GM12878 (cell line): ENCODE measurements around the gene TMSB10. TPM values are rescaled to one million over a fixed set of nuclear protein-coding genes. Genes with fewer than 3 reads are reported as not detected.

Experiments
- ATAC-seq: fragments of 200-7000 bp; cut with Tn5 transposase; 3 replicates; pipeline ENCODE4 v1.9.1; 2020; ENCODE audit warnings: mild to moderate bottlenecking, moderate library complexity
- BruUV-seq: library from RNA; stranded (reverse); fragments of 400-500 nt; replicated peaks from 2 replicates; lab custom pipeline; 2021; lab: Mats Ljungman, UMichigan
- CTCF ChIA-PET: fragments of 300-600 bp; sonication (Branson Sonifier 250); formaldehyde crosslinking; extraction: SDS; loops from one replicate; lab custom pipeline; 2021; ENCODE audit warnings: inconsistent platforms; lab: Yijun Ruan, JAX
- POLR2A ChIA-PET: fragments of 350-600 bp; formaldehyde crosslinking; extraction: SDS; loops from one replicate; lab custom pipeline; 2021; ENCODE audit warnings: inconsistent platforms; lab: Charles Lee
- RAD21 ChIA-PET: fragments of 300-600 bp; sonication (Branson Sonifier 250); formaldehyde crosslinking; loops from one replicate; lab custom pipeline; 2023; ENCODE audit warnings: antibody characterized with exemption; ENCODE audit not compliant: unreplicated experiment; lab: Charles Lee
- SMC1A ChIA-PET: fragments of 300-600 bp; sonication (Branson Sonifier 250); formaldehyde crosslinking; loops from one replicate; lab custom pipeline; 2023; ENCODE audit not compliant: unreplicated experiment, uncharacterized antibody; lab: Charles Lee
- DNase-seq: peaks from one replicate; pipeline ENCODE4 v3.0.0-alpha.2; 2011; ENCODE audit warnings: low read depth, low spot score
- FAIRE-seq: peaks from 3 replicates; lab custom pipeline; 2011; peaks lifted over from hg19 to GRCh38; lab: Jason Lieb, UNC
- H2AFZ ChIP-seq: 2 replicates; pipeline ENCODE4 v1.6.0; 2011; ENCODE audit warnings: low read depth, low read length, control low read depth; ENCODE audit not compliant: control insufficient read depth
- H3K27ac ChIP-seq: 2 replicates; pipeline ENCODE4 v1.5.1; 2011; ENCODE audit warnings: control low read depth; ENCODE audit not compliant: control insufficient read depth, insufficient read depth
- H3K27me3 ChIP-seq, 2 experiments: replicated peaks in 1 of 2; 2 replicates each; pipeline versions ENCODE4 v1.6.0 to v1.6.1; 2011; ENCODE audit warnings: low read length in 1 of 2; ENCODE audit not compliant: control insufficient read depth in 2 of 2, insufficient read depth in 2 of 2
- H3K36me3 ChIP-seq, 2 experiments: 2 replicates each; pipeline ENCODE4 v1.5.1; 2011; ENCODE audit warnings: low read length in 1 of 2; ENCODE audit not compliant: control insufficient read depth in 2 of 2, insufficient read depth in 2 of 2
- H3K4me1 ChIP-seq: 2 replicates; pipeline ENCODE4 v1.6.1; 2011; ENCODE audit warnings: mild to moderate bottlenecking, low read length, moderate library complexity, mixed read lengths; ENCODE audit not compliant: control insufficient read depth, insufficient read depth
- H3K4me2 ChIP-seq: 2 replicates; pipeline ENCODE4 v1.6.0; 2011; ENCODE audit warnings: control low read depth; ENCODE audit not compliant: control insufficient read depth, insufficient read depth
- H3K4me3 ChIP-seq: fragments of 200-600 bp; sonication (generic); 2 replicates; pipeline ENCODE4 v1.5.1; 2016
- H3K79me2 ChIP-seq: 2 replicates; pipeline ENCODE4 v1.6.0; 2011; ENCODE audit warnings: low read length; ENCODE audit not compliant: control insufficient read depth, insufficient read depth
- H3K9ac ChIP-seq: 2 replicates; pipeline ENCODE4 v1.8.0; 2011; ENCODE audit warnings: low read length, control low read depth, mixed read lengths; ENCODE audit not compliant: control insufficient read depth, insufficient read depth
- H3K9me3 ChIP-seq: replicated peaks from 3 replicates; pipeline ENCODE4 v1.5.1; 2011; ENCODE audit warnings: mild to moderate bottlenecking, low read length; ENCODE audit not compliant: control insufficient read depth, insufficient read depth
- H4K20me1 ChIP-seq: 2 replicates; pipeline ENCODE4 v1.6.0; 2011; ENCODE audit not compliant: control insufficient read depth, insufficient read depth
- CREB1 ChIP-seq: IDR thresholded peaks from 2 replicates; pipeline ENCODE4 v1.6.1; 2012; ENCODE audit warnings: low read depth, mild to moderate bottlenecking, inconsistent platforms
- ETV6 ChIP-seq, 2 experiments: fragments of 450-650 bp in 1 of 2; IDR thresholded peaks in 1 of 2; conservative IDR thresholded peaks in 1 of 2; 2 replicates each; pipeline ENCODE4 v1.6.1; 2014; ENCODE audit warnings: antibody characterized with exemption in 1 of 2, borderline replicate concordance in 1 of 2, low read depth in 1 of 2, mild to moderate bottlenecking in 1 of 2, moderate library complexity in 1 of 2
- HDAC6 ChIP-seq: fragments of 200-600 bp; sonication (generic); IDR thresholded peaks from one replicate; pipeline ENCODE4 v1.8.0; 2017; ENCODE audit warnings: antibody characterized with exemption; ENCODE audit not compliant: unreplicated experiment
- IRF4 ChIP-seq: IDR thresholded peaks from 2 replicates; pipeline ENCODE4 v1.6.1; 2011; ENCODE audit warnings: low read depth, low read length
- IRF5 ChIP-seq: fragments of 450-650 bp; IDR thresholded peaks from 2 replicates; pipeline ENCODE4 v1.6.1; 2017; ENCODE audit warnings: borderline replicate concordance
- JUNB ChIP-seq: IDR thresholded peaks from 2 replicates; pipeline ENCODE4 v1.6.1; 2016; ENCODE audit warnings: antibody characterized with exemption, mild to moderate bottlenecking
- MTA2 ChIP-seq: fragments of 450-650 bp; IDR thresholded peaks from 2 replicates; pipeline ENCODE4 v1.6.1; 2016; ENCODE audit warnings: low read depth, mild to moderate bottlenecking, moderate library complexity
- MXI1 ChIP-seq: fragments of 150-350 bp; IDR thresholded peaks from 2 replicates; pipeline ENCODE4 v1.6.1; 2011; ENCODE audit warnings: low read depth, mild to moderate bottlenecking, inconsistent platforms, low read length, improper control_type of control experiment
- POLR2AphosphoS5 ChIP-seq: IDR thresholded peaks from 2 replicates; pipeline ENCODE4 v1.6.1; 2011; ENCODE audit warnings: mild to moderate bottlenecking, low read length, inconsistent platforms
- RAD51 ChIP-seq: fragments of 450-650 bp; IDR thresholded peaks from 2 replicates; pipeline ENCODE4 v1.6.1; 2016; ENCODE audit warnings: moderate library complexity, mild to moderate bottlenecking, inconsistent platforms
- RELA ChIP-seq: fragments of 450-650 bp; IDR thresholded peaks from 2 replicates; pipeline ENCODE4 v1.8.0; 2014; ENCODE audit warnings: borderline replicate concordance; ENCODE audit not compliant: partially characterized antibody
- SMC3 ChIP-seq: IDR thresholded peaks from 2 replicates; pipeline ENCODE4 v1.6.1; 2011; ENCODE audit warnings: low read length, improper control_type of control experiment, borderline replicate concordance
- WGBS: methylation state at CpG from one replicate; pipeline ENCODE4 v1.1.6; 2016; ENCODE audit warnings: low lambda C conversion rate; ENCODE audit not compliant: insufficient replicate concordance, insufficient coverage; ENCODE audit errors: missing lambda C conversion rate; 5-methylcytosine and 5-hydroxymethylcytosine counted together
- in situ Hi-C: fragments of 300-500 bp; cut with MboI; formaldehyde crosslinking; loops from 9 replicates; pipeline ENCODE4 v1.14.3; 2018; ENCODE audit warnings: mixed read lengths
- intact Hi-C: fragments of 100-400 bp; cut with micrococcal nuclease; formaldehyde crosslinking; loops from one replicate; pipeline ENCODE4 v1.14.2; 2022; ENCODE audit not compliant: unreplicated experiment
- polyA plus RNA-seq, 11 experiments: library from polyadenylated mRNA; depleted of rRNA in 4 of 11; unstranded in 6 of 11; stranded (reverse) in 5 of 11; fragments of >200 nt; fragmentation: Nextera tagmentation in 4 of 11; fragmentation: Illumina TruSeq in 1 of 11; extraction: Ambion mirVana in 4 of 11; extraction: Trizol in 1 of 11; gene quantifications; 1 replicate in 1 of 11; 2 replicates in 10 of 11; pipeline versions ENCODE4 v1.2.1 to v1.2.3, GENCODE V29; 2011 to 2016; ENCODE audit warnings: inconsistent platforms in 2 of 11, missing spikeins in 2 of 11, low read depth in 1 of 11
- total RNA-seq, 4 experiments: library from RNA; depleted of rRNA in 3 of 4; stranded (reverse); fragments of >200 nt in 3 of 4; fragmentation: Illumina TruSeq in 1 of 4; extraction: Trizol in 1 of 4; gene quantifications; 2 replicates each; pipeline versions ENCODE4 v1.2.1 to v1.2.3, GENCODE V29; 2013 to 2021

The TMSB10 gene
- total and polyA plus RNA-seq, 10 of the 15 experiments (the other 5 are each of a cell fraction or from before 2014, with no cell fraction given): 1,406 to 4,860 (median 3,381) TPM

- H3K4me2 ChIP-seq: no peak overlapping the region
- no peak overlapping the region for H3K9ac ChIP-seq
- no peaks in the 10 kb centered on the region for H3K79me2 ChIP-seq
- TF ChIP-seq POLR2AphosphoS5 (no peak), SMC3 (no peak), MXI1 (no peak), RAD51 (no peak), CREB1 (no peak), HDAC6 (no peak), IRF4 (no peak)
- H2AFZ ChIP-seq: no peak overlapping the region
- in situ Hi-C loops: loop anchor here (10.0 kb wide), 1 partner anchor 400 kb away; no protein-coding TSS in a partner anchor
- ChIA-PET SMC1A (interaction anchor here (1.1 kb wide), 1 partner anchor 41 kb away, joined by 8 read pairs; no protein-coding TSS in a partner anchor), CTCF (interaction anchor here (0.6 to 11.1 kb wide), 3 partner anchors 36 to 59 kb away, joined by 3 to 133 read pairs (median 22); no protein-coding TSS in a partner anchor), RAD21 (interaction anchor here (6.7 kb wide), 1 partner anchor 41 kb away, joined by 43 read pairs; no protein-coding TSS in a partner anchor), POLR2A (interaction anchor here (0.6 to 1.0 kb wide), 2 partner anchors 14 kb away, joined by 3 to 4 read pairs; no protein-coding TSS in a partner anchor)
- H3K27me3 ChIP-seq: peaks cover 0 to 9% of the 10 kb centered on the region in 2 experiments; a peak in 3 of 4 replicates
- DNase-seq (no peak), ATAC-seq (no peak), FAIRE-seq (no peak)
- H4K20me1 ChIP-seq: no peaks in the 10 kb centered on the region
- H3K4me1 ChIP-seq: peaks cover 27% of the 10 kb centered on the region
- H3K36me3 ChIP-seq: no peaks in the 10 kb centered on the region
- no TSS peak for BruUV-seq
- intact Hi-C loops: loop anchor here (5.0 kb wide), 1 partner anchor 128 kb away; no protein-coding TSS in a partner anchor
- H3K4me3 ChIP-seq: no peak overlapping the region
- no peak overlapping the region for H3K27ac ChIP-seq
- no peaks in the 10 kb centered on the region for H3K9me3 ChIP-seq
Observed at GRCh38 chr2:84884449-84884848, 21.0 kb upstream of the TMSB10 start.

- ChIA-PET POLR2A (interaction anchor here (0.6 to 1.0 kb wide), 4 partner anchors 13 to 54 kb away, joined by 3 to 5 read pairs (median 4); no protein-coding TSS in a partner anchor), CTCF (interaction anchor here (0.6 to 3.6 kb wide), 2 partner anchors 35 to 58 kb away, joined by 3 to 22 read pairs; no protein-coding TSS in a partner anchor)
Observed at GRCh38 chr2:84885111-84885510, 20.3 kb upstream of the TMSB10 start.

More at GRCh38 chr2:84885111-84885510, 20.3 kb upstream of the TMSB10 start:
- no peaks in the 10 kb centered on the region for H3K9me3 ChIP-seq
- WGBS: 26% methylated on average over 2 of the region's 2 CpGs
- ATAC-seq (no peak), DNase-seq (no peak), FAIRE-seq (no peak)
- RAD21 ChIA-PET: interaction anchor here (1.2 to 6.7 kb wide), 2 partner anchors 13 to 41 kb away, joined by 3 to 43 read pairs; no protein-coding TSS in a partner anchor
- SMC1A ChIA-PET: interaction anchor here (1.1 kb wide), 1 partner anchor 41 kb away, joined by 8 read pairs; no protein-coding TSS in a partner anchor
- intact Hi-C loops (no loop called here), in situ Hi-C loops (loop anchor here (10.0 kb wide), 1 partner anchor 400 kb away; no protein-coding TSS in a partner anchor)
- H3K36me3 ChIP-seq: no peaks in the 10 kb centered on the region
- H3K27ac ChIP-seq: no peak overlapping the region
- H3K27me3 ChIP-seq: peaks cover 0 to 9% of the 10 kb centered on the region in 2 experiments; a peak in 3 of 4 replicates
- no TSS peak for BruUV-seq
- TF ChIP-seq ETV6 (conservative IDR thresholded peaks at IDR 0.05 in 1 of 2, IDR thresholded peaks at IDR 0.05 in 1 of 2; ENCODE audit: borderline replicate concordance in 1 of 2, low read depth in 1 of 2) (no peak), MTA2 (no peak), JUNB (no peak), RELA (no peak), IRF5 (no peak), HDAC6 (no peak), IRF4 (no peak), RAD51 (no peak), CREB1 (no peak)
- no peaks in the 10 kb centered on the region for H3K79me2 ChIP-seq
- peaks cover 25% of the 10 kb centered on the region for H3K4me1 ChIP-seq
- H3K4me2 ChIP-seq: no peak overlapping the region
- no peak overlapping the region for H2AFZ ChIP-seq
- no peak overlapping the region for H3K4me3 ChIP-seq
- no peaks in the 10 kb centered on the region for H4K20me1 ChIP-seq
- no peak overlapping the region for H3K9ac ChIP-seq
